ENCODE data around the gene HTR1A. TPM values are rescaled to one million over a fixed set of nuclear protein-coding genes. Genes with fewer than 3 reads are reported as not detected.

HTR1A gene
- total RNA-seq, 1 donor from 2014 or later: not detected

Other genes with a start within 250 kb of the HTR1A start
- 4.6 TPM for gene RNF180, start 203.4 kb upstream of the HTR1A start, total RNA-seq